ENCODE results near the gene SLC25A39. TPM values are rescaled to one million over a fixed set of nuclear protein-coding genes. Genes with fewer than 3 reads are reported as not detected.

Gene SLC25A39
- total and polyA plus RNA-seq, 2 donors (not counting 3 experiments of a cell fraction or from before 2014, with no cell fraction given): 88.5 to 151 TPM

DNA sequence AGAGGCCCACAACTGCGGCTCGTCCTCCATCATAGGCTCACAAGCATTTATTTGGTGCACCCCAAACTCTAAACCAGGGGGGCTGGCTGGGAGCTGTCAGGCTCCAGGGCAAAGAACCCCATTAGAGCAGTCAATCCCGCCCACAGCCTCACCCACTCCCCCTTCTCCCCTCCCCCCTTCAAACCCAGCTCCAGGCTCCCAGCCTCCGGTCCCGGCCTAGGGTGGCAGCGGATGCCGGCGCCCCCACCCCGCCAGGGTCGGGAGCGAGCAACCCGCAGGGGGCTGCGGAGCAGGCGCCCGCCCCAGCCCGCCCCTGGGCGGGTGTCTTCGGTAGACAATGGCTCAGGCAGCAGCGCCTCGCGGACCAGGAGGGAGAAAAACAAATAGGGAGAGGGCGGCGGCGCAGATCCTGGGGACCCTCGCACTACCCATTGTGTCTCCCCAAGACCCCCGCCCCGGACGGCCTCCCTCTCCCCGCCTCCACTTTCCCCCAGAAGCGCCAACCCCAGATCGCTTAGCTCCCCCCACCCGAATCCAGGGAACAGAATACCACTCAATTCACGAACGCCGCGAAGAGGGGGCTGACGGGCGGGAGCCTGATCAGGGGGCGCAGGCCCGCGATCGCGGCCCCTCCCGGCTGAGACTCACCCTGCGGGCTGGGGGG lies 38.5 kb upstream of the SLC25A39 start:
- H3K4me3 ChIP-seq (replicated peaks in 1 of 3; ENCODE audit: insufficient read depth in 1 of 3, low read depth in 1 of 3, low read length in 3 of 3): peak overlapping the region; percentile 33 to 85 (median 37)
- intact Hi-C loops (cut with micrococcal nuclease): no loop called here
- TF ChIP-seq FOS (IDR thresholded peaks at IDR 0.05; ENCODE audit: borderline replicate concordance, insufficient read depth, low read length) (no peak), JUN (IDR thresholded peaks at IDR 0.05; ENCODE audit: borderline replicate concordance, insufficient read depth, insufficient read length, low read depth) (no peak), GATA2 (IDR thresholded peaks at IDR 0.05; ENCODE audit: insufficient read depth, insufficient read length, low read depth, low read length) (no peak), POLR2AphosphoS5 (IDR thresholded peaks at IDR 0.05; ENCODE audit: insufficient read depth, low read depth, low read length) (no peak), EZH2 (IDR thresholded peaks at IDR 0.05; ENCODE audit: borderline replicate concordance, low read depth, low read length, severe bottlenecking) (no peak), POLR2A (IDR thresholded peaks at IDR 0.05; ENCODE audit: low read depth, low read length) (no peak), MYC (IDR thresholded peaks at IDR 0.05; ENCODE audit: low read depth, low read length) (no peak)
- TF ChIP-seq, protein P1, sequence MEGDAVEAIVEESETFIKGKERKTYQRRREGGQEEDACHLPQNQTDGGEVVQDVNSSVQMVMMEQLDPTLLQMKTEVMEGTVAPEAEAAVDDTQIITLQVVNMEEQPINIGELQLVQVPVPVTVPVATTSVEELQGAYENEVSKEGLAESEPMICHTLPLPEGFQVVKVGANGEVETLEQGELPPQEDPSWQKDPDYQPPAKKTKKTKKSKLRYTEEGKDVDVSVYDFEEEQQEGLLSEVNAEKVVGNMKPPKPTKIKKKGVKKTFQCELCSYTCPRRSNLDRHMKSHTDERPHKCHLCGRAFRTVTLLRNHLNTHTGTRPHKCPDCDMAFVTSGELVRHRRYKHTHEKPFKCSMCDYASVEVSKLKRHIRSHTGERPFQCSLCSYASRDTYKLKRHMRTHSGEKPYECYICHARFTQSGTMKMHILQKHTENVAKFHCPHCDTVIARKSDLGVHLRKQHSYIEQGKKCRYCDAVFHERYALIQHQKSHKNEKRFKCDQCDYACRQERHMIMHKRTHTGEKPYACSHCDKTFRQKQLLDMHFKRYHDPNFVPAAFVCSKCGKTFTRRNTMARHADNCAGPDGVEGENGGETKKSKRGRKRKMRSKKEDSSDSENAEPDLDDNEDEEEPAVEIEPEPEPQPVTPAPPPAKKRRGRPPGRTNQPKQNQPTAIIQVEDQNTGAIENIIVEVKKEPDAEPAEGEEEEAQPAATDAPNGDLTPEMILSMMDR (IDR thresholded peaks at IDR 0.05; ENCODE audit: extremely low read depth in 1 of 2, insufficient read depth in 1 of 2, low read depth in 1 of 2, low read length in 2 of 2): no peak
- TF ChIP-seq, protein P2, sequence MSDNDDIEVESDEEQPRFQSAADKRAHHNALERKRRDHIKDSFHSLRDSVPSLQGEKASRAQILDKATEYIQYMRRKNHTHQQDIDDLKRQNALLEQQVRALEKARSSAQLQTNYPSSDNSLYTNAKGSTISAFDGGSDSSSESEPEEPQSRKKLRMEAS (IDR thresholded peaks at IDR 0.05; ENCODE audit: insufficient read depth, insufficient read length): no peak
- peaks cover 6 to 8% of the 10 kb centered on the region in 2 experiments for H3K27me3 ChIP-seq (ENCODE audit: control insufficient read depth in 2 of 2, insufficient read depth in 2 of 2, low read length in 2 of 2)
- H3K9me1 ChIP-seq (replicated peaks; ENCODE audit: control insufficient read depth, extremely low read depth, insufficient read depth, low read length): no peaks in the 10 kb centered on the region
- DNase-seq (ENCODE audit: low read depth, low spot score): peak; percentile 18
- no TSS peak for BruUV-seq (replicated peaks)
- no peak for FAIRE-seq
- peak overlapping the region; percentile 62 for H3K4me2 ChIP-seq (ENCODE audit: insufficient read depth, low read length)
- H3K9me3 ChIP-seq (replicated peaks; ENCODE audit: control insufficient read depth, insufficient read depth, low read length): no peaks in the 10 kb centered on the region
- no peak overlapping the region for H3K27ac ChIP-seq (ENCODE audit: insufficient read depth, low read depth, low read length)
- dilution Hi-C loops (cut with MboI; ENCODE audit: extremely low pct_ligation_motif_present, low sequenced_read_pairs): no loop called here
- POLR2A ChIA-PET: interaction anchor here (0.5 to 0.6 kb wide), 2 partner anchors 14 to 117 kb away, joined by 3 to 5 read pairs; no protein-coding TSS in a partner anchor
- H3K4me1 ChIP-seq (ENCODE audit: control insufficient read depth, extremely low read depth, insufficient read depth, low read length): peaks cover 5% of the 10 kb centered on the region
- H3K36me3 ChIP-seq (ENCODE audit: control insufficient read depth in 2 of 2, extremely low read depth in 1 of 2, insufficient read depth in 2 of 2, low read length in 2 of 2): no peaks in the 10 kb centered on the region
- peak overlapping the region; percentile 20 for H2AFZ ChIP-seq (ENCODE audit: low read depth, low read length)
- no peaks in the 10 kb centered on the region for H4K20me1 ChIP-seq (replicated peaks; ENCODE audit: control insufficient read depth, extremely low read depth, insufficient read depth, low read length)
- peak overlapping the region; percentile 63 for H3K9ac ChIP-seq (replicated peaks; ENCODE audit: extremely low read depth, insufficient read depth, low read length)
- no peaks in the 10 kb centered on the region for H3K79me2 ChIP-seq (ENCODE audit: control insufficient read depth, insufficient read depth, low read length)
- CTCF ChIA-PET: interaction anchor here (0.5 to 4.1 kb wide), 29 partner anchors 8 to 194 kb away, joined by 3 to 39 read pairs (median 5); partner anchors contain the start of genes ATXN7L3 and GRN
